Measurements from ENCODE around the gene LMO4.

Gene LMO4

DNA sequence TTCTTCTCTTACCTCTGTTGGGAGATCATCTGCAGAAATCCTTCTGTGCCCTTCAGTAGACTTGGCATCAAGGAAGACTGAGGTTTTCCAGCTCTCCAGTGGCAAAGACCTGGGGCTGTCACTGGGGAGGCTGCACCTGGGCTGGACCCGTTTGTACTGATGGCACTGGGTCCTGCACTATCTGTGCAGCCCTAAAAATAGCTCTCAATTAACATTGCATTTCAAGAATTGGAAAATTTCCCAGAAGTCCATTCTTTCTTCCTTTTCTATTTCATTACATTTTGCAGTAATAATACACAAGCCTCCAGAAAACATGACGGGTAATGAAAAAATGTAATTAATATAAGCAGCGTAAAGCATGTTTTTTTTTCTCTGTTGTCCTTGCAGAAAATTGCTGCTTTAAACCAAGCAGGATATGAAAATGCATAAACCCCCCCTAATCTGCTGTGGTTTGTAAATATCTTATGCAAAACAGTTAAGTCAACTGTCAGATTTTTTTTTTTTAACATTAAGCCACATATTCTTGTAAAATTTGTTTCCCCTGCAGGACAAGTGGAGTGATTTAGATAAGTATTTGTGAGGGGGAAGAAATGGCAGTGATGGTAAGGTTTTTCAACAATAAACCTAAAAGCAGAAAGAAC lies 64.9 kb downstream of the LMO4 start:
- no peak overlapping the region for H3K4me3 ChIP-seq (ENCODE audit: low read length)
- DNase-seq (ENCODE audit: low read depth, low spot score): no peak

DNA sequence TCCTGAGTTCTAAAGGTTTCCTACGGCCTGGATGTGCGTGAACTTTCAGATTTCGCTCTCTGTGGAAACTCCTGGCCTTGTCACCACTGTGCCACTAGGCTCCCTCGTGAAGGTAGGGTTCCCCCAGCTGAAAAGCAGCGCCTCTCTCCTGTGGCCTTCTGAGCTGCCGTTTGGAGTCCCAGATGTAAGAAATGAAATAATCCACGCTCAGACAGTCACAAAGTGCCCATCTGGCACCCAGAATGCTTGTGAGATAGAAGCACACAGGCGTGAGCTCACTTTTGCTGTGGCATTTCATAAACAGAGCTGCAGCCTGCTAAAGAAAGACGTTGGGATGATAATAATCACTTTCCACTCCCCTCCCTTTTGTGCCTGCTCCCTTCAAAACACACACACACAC lies 65.8 kb downstream of the LMO4 start:
- H3K4me3 ChIP-seq (ENCODE audit: low read length): no peak overlapping the region
- no peak for DNase-seq (ENCODE audit: low read depth, low spot score)

DNA sequence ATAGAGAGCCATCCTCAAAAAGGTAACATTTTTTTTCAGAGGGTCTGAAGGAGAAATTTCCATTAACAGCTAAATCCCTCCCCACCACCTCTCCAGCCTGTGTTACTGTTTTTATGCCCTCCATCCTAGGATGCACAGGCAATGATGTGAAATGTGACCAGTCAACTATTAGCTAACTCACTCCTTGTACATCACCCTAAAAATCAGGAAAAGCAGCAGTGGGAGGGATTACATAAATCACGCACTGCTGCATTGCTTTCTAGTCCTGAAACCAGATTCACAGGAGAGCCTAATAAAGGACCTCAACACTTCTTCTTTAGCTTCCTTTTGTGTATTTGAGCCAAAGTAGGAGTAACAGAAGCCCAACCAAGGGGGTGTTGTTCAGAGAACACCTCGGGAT lies 66.3 kb downstream of the LMO4 start:
- DNase-seq (ENCODE audit: low read depth, low spot score): no peak
- H3K4me3 ChIP-seq (ENCODE audit: low read length): no peak overlapping the region
